NCI-H187 (cell line): ENCODE measurements around the gene POLRMT.
A peak's percentile ranks its signal among the peaks of the same experiment; 100 is the strongest.
"Not testable (repeated sequence)": the region's sequence is repeated elsewhere in the genome, so short reads cannot be mapped to it uniquely, and the experiment has no call there.

Source experiments
- DNase-seq, 2 experiments: peaks; one replicate each; lab custom pipeline; 2025; lab: John Stamatoyannopoulos, UW

Gene POLRMT

DNA sequence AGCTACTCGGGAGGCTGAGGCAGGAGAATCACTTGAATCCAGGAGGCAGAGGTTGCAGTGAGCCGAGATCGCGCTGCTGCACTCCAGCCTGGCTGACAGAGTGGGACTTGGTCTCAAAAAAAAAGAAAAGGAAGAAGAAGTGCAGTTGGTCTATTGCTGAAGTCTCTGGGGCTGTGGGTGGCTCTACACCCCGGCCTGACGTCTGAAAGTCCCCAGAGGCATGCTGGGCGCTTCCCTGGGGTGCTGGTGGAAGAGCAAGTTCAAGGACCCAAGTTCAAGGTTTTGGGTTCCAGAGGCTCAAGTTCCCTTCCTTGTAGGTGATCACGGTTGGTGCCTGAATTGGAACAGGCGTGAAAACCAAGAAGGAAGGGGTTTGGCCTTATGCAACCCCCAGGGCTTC, 39.8 kb downstream of the POLRMT start:
- no peak for DNase-seq

GRCh38 chr19:593055-593454, 40.3 kb downstream of the POLRMT start:
- DNase-seq, result no peak

DNA sequence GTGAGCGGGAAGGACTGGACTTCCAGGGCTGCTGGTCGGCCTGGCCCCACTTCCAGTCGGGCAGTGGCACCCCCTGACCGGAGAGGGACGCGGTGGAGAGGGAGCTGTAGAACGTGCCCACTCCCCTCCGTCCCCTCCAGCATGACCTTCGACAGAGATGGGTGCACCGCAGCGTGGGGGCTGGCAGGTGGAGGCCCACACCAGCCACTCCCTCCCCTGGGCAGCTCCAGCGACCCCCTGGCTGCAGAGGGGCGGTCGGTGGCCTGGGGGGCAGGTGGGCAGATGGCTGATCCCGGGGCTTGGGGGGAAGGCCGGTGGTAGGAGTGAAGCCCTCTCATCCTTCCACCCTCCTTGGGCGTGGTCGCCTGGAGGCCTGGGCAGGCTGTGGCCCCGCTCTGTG, 41.2 kb downstream of the POLRMT start:
- DNase-seq, result no peak

DNA sequence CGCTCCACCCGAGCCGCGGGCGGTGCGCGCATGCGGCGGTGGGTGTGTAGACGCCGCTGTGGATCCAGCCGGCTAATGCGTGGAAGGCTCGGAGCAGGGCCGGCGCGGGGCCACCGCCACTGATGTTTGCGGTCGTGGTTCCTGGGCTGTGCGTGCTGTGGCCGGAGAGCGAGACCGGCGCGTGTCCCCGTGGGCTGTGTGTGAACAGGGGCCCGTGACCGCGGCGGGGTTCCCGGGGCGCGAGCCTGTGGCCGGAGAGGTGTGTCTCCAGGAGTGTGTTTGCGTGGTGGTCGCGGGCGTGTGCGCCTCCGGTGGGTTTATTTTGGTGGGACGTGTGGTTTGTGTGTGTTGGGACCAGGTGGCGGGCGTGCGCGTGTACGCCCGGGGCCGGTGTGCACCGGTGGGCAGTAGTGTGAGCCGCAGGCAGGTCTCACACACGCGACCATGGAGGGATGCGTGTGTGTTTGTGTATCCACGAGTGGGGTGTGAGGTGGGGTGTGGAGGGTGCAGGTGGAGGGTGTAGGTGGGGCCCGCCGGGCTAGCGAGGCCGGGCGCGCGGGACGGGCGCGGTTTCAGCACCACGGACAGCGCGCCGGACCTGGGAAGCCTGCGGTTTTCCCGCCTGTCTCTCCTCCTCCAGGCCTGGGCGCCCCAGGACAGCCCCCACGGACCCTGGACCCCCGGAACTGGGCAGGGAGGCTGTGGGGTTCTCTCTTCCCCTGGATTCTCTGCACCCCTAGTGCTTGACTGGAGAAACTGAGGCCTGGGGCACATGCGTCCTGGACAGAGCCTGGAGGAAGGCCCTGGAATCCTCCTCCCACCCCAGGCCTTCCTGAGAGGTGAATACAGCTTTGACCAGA, 42.0 kb downstream of the POLRMT start:
- no peak for DNase-seq

GRCh38 chr19:590750-591098, 42.6 kb downstream of the POLRMT start:
- DNase-seq, result no peak

GRCh38 chr19:590396-590745, 43.0 kb downstream of the POLRMT start:
- no peak for DNase-seq

DNA sequence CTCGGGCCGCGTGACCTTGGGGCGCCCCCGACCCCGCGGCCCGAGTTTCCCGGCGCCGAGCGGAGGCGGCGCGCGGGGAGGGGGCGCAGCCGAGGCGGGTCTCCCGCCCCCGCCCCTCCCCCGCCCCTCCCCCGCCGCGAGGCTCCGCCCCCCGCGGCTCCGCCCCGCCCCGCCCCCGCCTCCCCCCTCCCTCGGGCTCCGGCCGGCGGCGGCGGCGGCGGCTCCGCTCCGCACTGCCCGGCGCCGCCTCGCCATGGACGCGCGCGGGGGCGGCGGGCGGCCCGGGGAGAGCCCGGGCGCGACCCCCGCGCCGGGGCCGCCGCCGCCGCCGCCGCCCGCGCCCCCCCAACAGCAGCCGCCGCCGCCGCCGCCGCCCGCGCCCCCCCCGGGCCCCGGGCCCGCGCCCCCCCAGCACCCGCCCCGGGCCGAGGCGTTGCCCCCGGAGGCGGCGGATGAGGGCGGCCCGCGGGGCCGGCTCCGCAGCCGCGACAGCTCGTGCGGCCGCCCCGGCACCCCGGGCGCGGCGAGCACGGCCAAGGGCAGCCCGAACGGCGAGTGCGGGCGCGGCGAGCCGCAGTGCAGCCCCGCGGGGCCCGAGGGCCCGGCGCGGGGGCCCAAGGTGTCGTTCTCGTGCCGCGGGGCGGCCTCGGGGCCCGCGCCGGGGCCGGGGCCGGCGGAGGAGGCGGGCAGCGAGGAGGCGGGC, 43.5 kb downstream of the POLRMT start, which contains the start of gene HCN2:
HCN2 (plus strand) TSS at position 189 of the 703 bp plus-strand sequence; CDS start at position 254, 65 bp downstream.
- DNase-seq, result no peak

DNA sequence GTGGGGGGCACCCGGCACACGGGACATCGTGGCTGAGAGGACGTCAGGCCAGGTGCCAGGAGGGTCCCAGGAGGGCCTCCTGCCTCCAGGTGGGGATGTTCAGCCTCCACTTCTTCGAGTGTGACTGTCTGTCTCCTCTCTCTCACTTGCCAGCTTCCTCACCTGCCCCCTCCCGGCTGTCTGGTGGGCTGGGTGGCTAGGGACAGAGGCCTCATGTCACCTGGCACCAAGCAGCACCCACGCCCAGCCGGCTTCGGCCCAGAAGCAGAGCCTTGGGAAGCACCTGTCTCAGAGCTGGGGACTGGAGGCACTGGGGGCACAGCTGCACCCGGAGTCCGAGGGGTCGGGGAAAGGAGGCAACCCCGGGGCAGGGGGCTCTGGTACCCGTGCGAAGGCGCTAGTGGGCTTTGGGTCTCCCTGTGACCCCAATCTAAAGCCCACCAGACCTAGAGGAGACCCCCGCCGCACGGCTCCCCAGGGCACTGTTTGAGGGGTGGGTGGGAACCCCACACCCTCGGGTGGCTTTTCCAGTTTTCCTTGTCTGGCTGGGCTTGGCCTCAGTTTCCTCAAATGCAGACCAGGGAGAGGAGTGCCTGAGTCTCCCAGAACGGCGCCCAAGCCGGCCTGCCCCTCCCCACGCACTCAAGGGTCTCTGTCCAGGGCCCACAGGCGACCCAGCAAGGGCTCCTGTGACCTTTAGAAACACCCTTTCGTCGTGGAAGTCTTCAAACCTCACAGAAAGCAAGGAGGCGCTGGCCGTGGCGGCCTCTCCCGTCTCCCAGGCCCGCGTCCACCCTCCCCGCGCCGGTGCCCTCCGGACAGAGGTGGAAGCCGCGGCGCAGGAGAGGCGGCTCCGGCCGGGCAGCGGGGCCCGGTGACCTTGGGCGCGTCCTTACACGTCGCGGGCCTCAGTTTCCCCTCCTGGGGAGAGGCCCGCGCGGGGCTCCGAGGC, 44.3 kb downstream of the POLRMT start:
- peak in 1 of 2 experiments; percentile 40 for DNase-seq

- DNase-seq, result peak; percentile 40 to 64
These were observed 45.1 kb downstream of the POLRMT start for GRCh38 chr19:588093-588740.

- no peak for DNase-seq
These were observed 47.7 kb downstream of the POLRMT start for GRCh38 chr19:585551-586110.

GRCh38 chr19:585146-585545, 48.2 kb downstream of the POLRMT start:
- DNase-seq, result not testable (repeated sequence)

GRCh38 chr19:584240-585001, 48.9 kb downstream of the POLRMT start:
- DNase-seq, result no peak

GRCh38 chr19:583968-584239, 49.4 kb downstream of the POLRMT start:
- no peak for DNase-seq

DNA sequence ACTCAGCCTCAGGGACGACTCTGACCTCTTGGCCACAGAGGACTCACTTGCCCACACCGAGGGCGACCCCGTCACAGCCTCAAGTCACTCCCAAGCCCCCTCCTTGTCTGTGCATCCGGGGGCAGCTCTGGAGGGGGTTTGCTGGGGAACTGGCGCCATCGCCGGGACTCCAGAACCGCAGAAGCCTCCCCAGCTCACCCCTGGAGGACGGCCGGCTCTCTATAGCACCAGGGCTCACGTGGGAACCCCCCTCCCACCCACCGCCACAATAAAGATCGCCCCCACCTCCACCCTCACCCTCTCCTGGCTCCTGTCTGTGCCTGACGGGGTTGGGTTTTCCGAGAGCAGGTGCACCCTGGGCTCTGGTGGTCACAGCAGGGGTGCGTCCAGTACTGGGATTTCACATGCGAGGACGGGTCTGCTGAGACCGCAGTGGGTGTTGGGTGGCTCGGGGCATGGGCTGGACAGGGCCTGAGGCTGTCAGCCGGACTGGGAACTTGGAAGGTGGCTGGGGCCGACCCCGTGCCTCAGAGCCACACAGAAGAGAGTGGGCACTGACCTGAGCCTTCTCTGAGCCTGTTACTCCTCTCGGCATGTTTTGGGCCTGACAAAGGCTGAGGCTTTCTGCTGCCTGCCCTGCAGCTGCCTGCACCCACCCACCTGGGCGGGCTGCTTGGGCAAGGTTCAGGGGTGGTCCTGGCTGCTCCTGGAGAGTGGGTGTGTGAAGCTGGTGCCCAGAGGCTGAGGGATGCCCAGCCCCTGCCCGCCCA, 50.0 kb downstream of the POLRMT start:
- DNase-seq, result no peak

- no peak for DNase-seq
These were observed 50.7 kb downstream of the POLRMT start for GRCh38 chr19:582497-583197.

DNA sequence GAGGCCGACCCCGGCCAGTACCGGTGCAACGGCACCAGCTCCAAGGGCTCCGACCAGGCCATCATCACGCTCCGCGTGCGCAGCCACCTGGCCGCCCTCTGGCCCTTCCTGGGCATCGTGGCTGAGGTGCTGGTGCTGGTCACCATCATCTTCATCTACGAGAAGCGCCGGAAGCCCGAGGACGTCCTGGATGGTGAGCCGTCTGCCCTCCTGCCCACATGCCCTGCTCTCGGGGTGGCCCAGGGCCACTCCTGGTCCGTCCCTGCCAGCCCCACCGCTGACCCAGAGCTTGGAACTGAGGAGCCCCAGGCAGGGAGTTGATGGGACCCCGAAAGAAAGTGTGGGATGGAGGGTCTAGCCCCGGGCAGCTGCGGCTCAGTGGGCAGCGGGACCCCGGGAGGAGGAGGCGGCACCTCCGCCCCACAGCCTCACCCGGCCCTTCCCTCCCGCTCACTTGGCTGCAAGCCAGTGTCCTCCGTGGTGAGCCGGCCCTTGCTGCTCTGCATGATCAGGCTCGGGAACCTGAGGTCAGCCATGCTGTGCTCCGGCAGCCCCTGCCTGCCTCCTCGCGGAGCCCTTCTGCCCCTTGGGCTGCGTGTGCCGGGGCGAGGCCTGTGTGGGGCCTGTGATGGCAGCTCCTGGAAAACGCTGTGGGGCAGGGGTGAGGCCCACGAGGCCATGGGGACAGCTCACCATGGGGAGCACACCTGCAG, 51.8 kb downstream of the POLRMT start:
- no peak for DNase-seq

DNA sequence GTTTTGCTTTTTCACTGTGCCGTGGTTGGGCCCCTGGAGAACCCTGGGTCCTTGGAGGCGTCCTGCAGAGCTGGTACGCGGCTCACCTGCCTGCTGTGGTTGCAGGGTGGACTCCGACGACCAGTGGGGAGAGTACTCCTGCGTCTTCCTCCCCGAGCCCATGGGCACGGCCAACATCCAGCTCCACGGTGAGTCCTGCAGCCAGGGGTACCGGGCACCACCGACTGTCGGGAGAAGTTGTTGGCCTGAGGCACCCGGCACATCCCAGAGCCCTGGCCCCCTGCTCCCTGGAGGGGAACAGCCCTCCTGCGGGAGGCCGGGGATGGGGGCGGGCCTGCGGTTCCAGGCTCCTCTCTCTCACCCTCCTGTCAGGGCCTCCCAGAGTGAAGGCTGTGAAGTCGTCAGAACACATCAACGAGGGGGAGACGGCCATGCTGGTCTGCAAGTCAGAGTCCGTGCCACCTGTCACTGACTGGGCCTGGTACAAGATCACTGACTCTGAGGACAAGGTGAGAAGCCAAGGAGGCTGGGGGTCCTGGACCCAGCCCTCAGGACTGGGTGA, 53.0 kb downstream of the POLRMT start:
- DNase-seq, result no peak

- DNase-seq, result no peak
These were observed 53.5 kb downstream of the POLRMT start for GRCh38 chr19:579842-580155.
